Spleen (tissue), 11 donors: Measurements from ENCODE around the gene ZNF205. TPM values are rescaled to one million over a fixed set of nuclear protein-coding genes. Genes with fewer than 3 reads are reported as not detected.
A peak's percentile ranks its signal among the peaks of the same experiment; 100 is the strongest.

ENCODE experiments used
- DNase-seq: peaks from one replicate; pipeline ENCODE4 v3.0.0-alpha.2; 2020
- H3K27ac ChIP-seq, 8 donors: fragments of 200-600 bp; sonication (generic) in 7 of 8; 1 replicate in 4 of 8; 2 replicates in 4 of 8; pipeline versions ENCODE4 v1.5.0 to v1.8.0; 2016 to 2021; ENCODE audit warnings: inconsistent platforms in 4 of 8, mild to moderate bottlenecking in 4 of 8, moderate library complexity in 1 of 8
- H3K27me3 ChIP-seq, 7 donors: fragments of 200-600 bp; sonication (generic) in 6 of 7; replicated peaks in 1 of 7; 1 replicate in 4 of 7; 2 replicates in 3 of 7; pipeline versions ENCODE4 v1.5.0 to v1.8.0; 2016 to 2021; ENCODE audit warnings: inconsistent platforms in 3 of 7, mild to moderate bottlenecking in 1 of 7
- H3K36me3 ChIP-seq, 6 donors: fragments of 200-600 bp; sonication (generic) in 5 of 6; 1 replicate in 4 of 6; 2 replicates in 2 of 6; pipeline versions ENCODE4 v1.5.0 to v1.8.0; 2016 to 2021; ENCODE audit warnings: inconsistent platforms in 2 of 6
- H3K4me1 ChIP-seq, 6 donors: fragments of 200-600 bp; sonication (generic) in 5 of 6; 1 replicate in 3 of 6; 2 replicates in 3 of 6; pipeline versions ENCODE4 v1.5.0 to v1.8.0; 2016 to 2021; ENCODE audit warnings: inconsistent platforms in 3 of 6
- H3K4me3 ChIP-seq, 8 donors: fragments of 200-600 bp; sonication (generic) in 7 of 8; 1 replicate in 4 of 8; 2 replicates in 4 of 8; pipeline versions ENCODE4 v1.5.0 to v1.8.0; 2016 to 2021; ENCODE audit warnings: inconsistent platforms in 4 of 8, mild to moderate bottlenecking in 4 of 8, moderate library complexity in 2 of 8
- H3K9me3 ChIP-seq, 8 donors: fragments of 200-600 bp; sonication (generic) in 7 of 8; 1 replicate in 4 of 8; 2 replicates in 4 of 8; pipeline versions ENCODE4 v1.5.0 to v1.8.0; 2016 to 2021; ENCODE audit warnings: inconsistent platforms in 4 of 8
- CTCF ChIP-seq, 11 experiments: fragments of 200-600 bp in 7 of 11; fragments of 450-650 bp in 4 of 11; sonication (generic) in 4 of 11; IDR thresholded peaks in 8 of 11; conservative IDR thresholded peaks in 3 of 11; 1 replicate in 7 of 11; 2 replicates in 4 of 11; pipeline versions ENCODE4 v1.4.0 to v1.8.0; 2016 to 2021; ENCODE audit warnings: antibody characterized with exemption in 11 of 11, inconsistent platforms in 4 of 11, mild to moderate bottlenecking in 1 of 11
- POLR2A ChIP-seq, 3 donors: fragments of 450-650 bp; IDR thresholded peaks; one replicate each; pipeline ENCODE4 v1.5.1; 2017; ENCODE audit warnings: antibody characterized with exemption in 3 of 3, mild to moderate bottlenecking in 1 of 3
- POLR2AphosphoS5 ChIP-seq, 3 donors: sonication (generic); formaldehyde crosslinking; IDR thresholded peaks; one replicate each; pipeline ENCODE4 v1.5.1; 2017; ENCODE audit warnings: antibody characterized with exemption in 3 of 3
- WGBS, 5 donors: extraction: QIAGEN DNeasy Blood & Tissue Kit in 3 of 5; methylation state at CpG; one replicate each; pipeline versions ENCODE4 v1.1.5 to v1.1.7; 2013 to 2018; 5-methylcytosine and 5-hydroxymethylcytosine counted together
- intact Hi-C: fragments of 100-400 bp; cut with DNase I; formaldehyde crosslinking; loops from one replicate; pipeline ENCODE4 v1.15.0; 2023; ENCODE audit warnings: low total_unique reads
- polyA plus RNA-seq, 3 donors: library from polyadenylated mRNA; stranded (reverse); fragments of 200-250 nt; gene quantifications; one replicate each; pipeline ENCODE4 v1.2.1, GENCODE V29; 2013
- total RNA-seq, 7 donors: library from RNA; depleted of rRNA in 3 of 7; stranded (reverse); fragments of >200 nt in 3 of 7; fragmentation: NEBNext Ultra II Directional in 4 of 7; extraction: Animal tissue kit (Norgen Biotek cat#: 25700) in 4 of 7; gene quantifications; one replicate each; pipeline versions ENCODE4 v1.1.0 to v1.2.1, GENCODE V29; 2016 to 2021
- donor health status: healthy with polysubstance abuse.
- donor health status: DM: no; HTN: no; CAD: no; lungs with moderate emphysema.
- donor health status: DM: no; HTN: no; CAD: no.
- donor health status: Bipolar disorder and iron deficiency.
- donor health status: healthy.
- donor health status: DM: no; HTN: no; CAD: no.
- donor health status: DM: yes; HTN: yes; CAD: no.

Gene ZNF205
- total and polyA plus RNA-seq, 10 donors, result 3.5 to 14.2 (median 6.1) TPM

DNA sequence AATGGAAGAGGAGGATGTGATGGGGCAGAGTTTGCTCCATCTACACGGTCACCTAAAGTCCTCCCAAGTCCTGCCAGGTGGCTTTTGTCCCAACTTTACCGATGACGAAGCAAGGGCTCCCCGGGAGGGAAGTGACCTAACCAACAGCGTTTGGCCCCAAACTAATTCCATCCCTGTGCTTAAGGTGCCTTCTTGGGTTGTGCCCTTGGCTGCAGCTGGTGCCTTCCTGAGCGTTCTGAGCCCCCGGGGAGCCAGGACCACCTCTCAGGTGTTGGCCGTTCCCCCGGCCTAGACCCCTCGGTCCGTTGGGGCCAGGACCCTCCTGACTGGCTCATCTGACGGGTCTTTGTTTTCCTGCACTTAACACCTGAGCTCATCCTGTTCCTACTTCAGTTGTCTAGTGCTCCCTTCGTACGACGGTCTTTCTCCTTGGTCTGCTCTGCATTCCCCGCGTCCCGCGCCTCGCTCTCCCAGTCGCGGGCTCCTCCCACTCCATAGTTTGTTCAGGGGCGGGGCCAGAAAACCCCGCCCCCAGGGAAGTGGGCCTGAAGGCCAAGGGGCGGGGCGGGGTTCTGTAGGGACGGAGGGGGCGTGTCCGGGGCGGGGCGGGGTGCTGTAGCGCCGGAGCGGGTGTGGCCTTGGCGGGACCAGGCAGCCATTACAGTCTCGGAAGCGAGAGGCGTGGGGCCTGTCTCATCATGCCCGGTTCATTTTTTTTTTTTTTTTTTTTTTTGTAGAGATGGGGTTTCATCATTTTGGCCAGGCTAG lies 12.5 kb upstream of the ZNF205 start:
- intact Hi-C loops, result no loop called here
- Histone ChIP-seq H3K36me3 (no peaks in the 10 kb centered on the region), H3K27me3 (no peaks in the 10 kb centered on the region), H3K9me3 (no peaks in the 10 kb centered on the region), H3K4me1 (peaks cover 29 to 72% (median 50%) of the 10 kb centered on the region in 6 donors), H3K4me3 (peak overlapping the region in 5 of 8 donors; percentile 9 to 63 (median 22)), H3K27ac (peak overlapping the region; percentile 2 to 84 (median 72))
- no peak for TF ChIP-seq POLR2A (IDR thresholded peaks at IDR 0.05)
- TF ChIP-seq CTCF (IDR thresholded peaks at IDR 0.05 in 8 of 11, conservative IDR thresholded peaks at IDR 0.05 in 3 of 11), result peak in 2 of 11 experiments; percentile 20 to 23
- TF ChIP-seq POLR2AphosphoS5 (IDR thresholded peaks at IDR 0.05), result peak; percentile 18 to 69 (median 59)
- 5 to 11% (median 9%) methylated on average over 34 to 39 of the region's 39 CpGs for WGBS, 5 donors
- DNase-seq, result peak; percentile 97

DNA sequence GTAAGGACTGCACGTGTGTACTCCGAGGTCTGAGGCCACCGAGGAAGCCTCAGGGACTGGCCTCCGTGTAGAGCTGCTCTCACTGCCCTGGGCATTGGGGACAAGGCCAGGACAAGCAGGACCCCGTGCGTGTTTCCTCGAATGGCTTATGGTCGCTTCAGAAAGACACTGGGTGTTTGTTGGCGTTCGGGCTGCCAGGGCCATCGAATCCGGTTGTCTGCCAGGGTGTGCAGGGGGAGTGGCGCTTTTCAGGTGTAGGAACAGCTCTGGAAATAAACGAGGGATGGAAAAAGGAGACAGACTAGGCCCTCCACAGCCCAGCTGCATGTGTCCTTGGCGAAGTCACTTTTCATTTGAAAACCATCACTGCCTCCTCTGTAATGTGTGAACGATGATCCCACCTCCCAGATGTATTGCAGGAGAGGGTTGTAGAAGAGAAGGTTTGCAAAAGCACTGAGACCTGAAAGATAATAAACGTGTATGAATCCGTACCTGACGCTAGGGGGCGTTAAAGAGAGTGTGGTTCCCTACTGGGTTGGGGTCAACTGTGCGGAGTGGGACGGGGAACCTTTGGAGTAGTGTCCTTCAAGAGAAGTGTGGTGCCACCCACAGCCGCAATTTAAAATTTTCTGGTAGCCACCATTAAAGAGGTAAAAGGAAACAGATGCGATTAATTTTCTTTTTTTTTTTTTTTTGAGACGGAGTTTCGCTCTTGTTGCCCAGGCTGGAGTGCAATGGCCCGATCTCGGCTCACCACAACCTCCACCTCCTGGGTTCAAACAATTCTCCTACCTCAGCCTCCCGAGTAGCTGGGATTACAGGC lies 11.2 kb upstream of the ZNF205 start:
- peak; percentile 55 for DNase-seq
- 46 to 58% (median 49%) methylated on average over 29 of the region's 29 CpGs for WGBS, 5 donors
- Histone ChIP-seq H3K27me3 (no peaks in the 10 kb centered on the region), H3K4me3 (peak overlapping the region in 4 of 8 donors; percentile 11 to 29 (median 20)), H3K36me3 (no peaks in the 10 kb centered on the region), H3K27ac (peak overlapping the region; percentile 70 to 84 (median 74)), H3K9me3 (no peaks in the 10 kb centered on the region), H3K4me1 (peaks cover 22 to 68% (median 47%) of the 10 kb centered on the region in 6 donors)
- peak in 9 of 11 experiments; percentile 12 to 68 (median 45) for TF ChIP-seq CTCF (IDR thresholded peaks at IDR 0.05 in 8 of 11, conservative IDR thresholded peaks at IDR 0.05 in 3 of 11)
- no peak for TF ChIP-seq POLR2A (IDR thresholded peaks at IDR 0.05)
- TF ChIP-seq POLR2AphosphoS5 (IDR thresholded peaks at IDR 0.05), result no peak
- intact Hi-C loops, result no loop called here

- H3K4me1 ChIP-seq, result peaks cover 22 to 68% (median 49%) of the 10 kb centered on the region in 6 donors
- H3K27ac ChIP-seq, result peak overlapping the region; percentile 70 to 84 (median 74)
- H3K36me3 ChIP-seq, result no peaks in the 10 kb centered on the region
- peak; percentile 75 for DNase-seq
- H3K9me3 ChIP-seq, result no peaks in the 10 kb centered on the region
- H3K27me3 ChIP-seq, result no peaks in the 10 kb centered on the region
- intact Hi-C loops, result no loop called here
- TF ChIP-seq POLR2A (IDR thresholded peaks at IDR 0.05), result no peak
- peak in 2 of 3 donors; percentile 58 to 68 for TF ChIP-seq POLR2AphosphoS5 (IDR thresholded peaks at IDR 0.05)
- no peak for TF ChIP-seq CTCF (IDR thresholded peaks at IDR 0.05 in 8 of 11, conservative IDR thresholded peaks at IDR 0.05 in 3 of 11)
- H3K4me3 ChIP-seq, result peak overlapping the region in 4 of 8 donors; percentile 11 to 29 (median 20)
- 19 to 46% (median 28%) methylated on average over 27 of the region's 27 CpGs for WGBS, 5 donors
These were observed 10.4 kb upstream of the ZNF205 start for GRCh38 chr16:3101841-3102470.
